Measurements from ENCODE around the gene ZNF57. TPM values are rescaled to one million over a fixed set of nuclear protein-coding genes. Genes with fewer than 3 reads are reported as not detected.

The ZNF57 gene
- total and polyA plus RNA-seq, 2 of the 13 experiments (the other 11 are each of a cell fraction or from before 2014, with no cell fraction given): 6.6 to 17.5 TPM

- Histone ChIP-seq H3K9ac (ENCODE audit: insufficient read depth, low read depth, low read length) (no peak overlapping the region), H3K4me2 (ENCODE audit: low read depth, low read length) (no peak overlapping the region), H3K27ac (ENCODE audit: extremely low read length, insufficient read depth, low read length) (no peak overlapping the region), H3K27me3 (ENCODE audit: control insufficient read depth in 1 of 2, insufficient read depth in 2 of 2, low read length in 2 of 2) (no peaks in the 10 kb centered on the region), H3K9me3 (ENCODE audit: low read length) (no peaks in the 10 kb centered on the region), H3K4me3 (replicated peaks in 1 of 3; ENCODE audit: insufficient read depth in 1 of 3, low read depth in 2 of 3, low read length in 3 of 3) (no peak overlapping the region), H3K36me3 (replicated peaks in 1 of 2; ENCODE audit: control insufficient read depth in 1 of 2, insufficient read depth in 2 of 2, low read length in 2 of 2) (no peaks in the 10 kb centered on the region; a peak in 2 of 5 replicates), H2AFZ (ENCODE audit: low read length) (no peak overlapping the region), H4K20me1 (ENCODE audit: insufficient read depth, low read length) (no peaks in the 10 kb centered on the region), H3K4me1 (ENCODE audit: insufficient read depth, low read length) (peaks cover 14% of the 10 kb centered on the region), H3K79me2 (ENCODE audit: insufficient read depth, low read length) (no peaks in the 10 kb centered on the region)
- intact Hi-C loops (cut with micrococcal nuclease; ENCODE audit: unreplicated experiment) (no loop called here), in situ Hi-C loops (cut with HindIII; ENCODE audit: extremely low pct_ligation_motif_present, low pct_unique_long_range_greater_than_20kb) (loop anchor here (10.0 kb wide), 1 partner anchor 229 kb away; no protein-coding TSS in a partner anchor)
- ChIA-PET CTCF (ENCODE audit: low intra/inter-chr PET ratio, low total read pairs) (no interaction called here), POLR2A (no interaction called here)
- ATAC-seq (peak; percentile 65), FAIRE-seq (no peak), DNase-seq (ENCODE audit: low spot score) (no peak)
- no TSS peak for BruUV-seq (replicated peaks)
- WGBS (ENCODE audit: low lambda C conversion rate): 84% methylated on average over 14 of the region's 14 CpGs
- TF ChIP-seq PPARG (CRISPR knock-in tag; conservative IDR thresholded peaks at IDR 0.05) (no peak), POLR2G (IDR thresholded peaks at IDR 0.05; ENCODE audit: low read depth, low read length) (peak; percentile 28; the same call in 1 of the 2 replicates), RFX1 (IDR thresholded peaks at IDR 0.05) (no peak), ZNF101 (CRISPR knock-in tag; IDR thresholded peaks at IDR 0.05; ENCODE audit: borderline replicate concordance, low read depth) (no peak), CEBPB (IDR thresholded peaks at IDR 0.05; ENCODE audit: borderline replicate concordance, low read depth, low read length) (0 out of 2 replicates have a peak, but pooled peaks have one; percentile 4), NFYB (CRISPR knock-in tag; IDR thresholded peaks at IDR 0.05) (peak; percentile 79), RAD51 (IDR thresholded peaks at IDR 0.05; ENCODE audit: borderline replicate concordance) (no peak), THAP8 (CRISPR knock-in tag; IDR thresholded peaks at IDR 0.05; ENCODE audit: borderline replicate concordance) (no peak), ZNF549 (CRISPR knock-in tag; IDR thresholded peaks at IDR 0.05) (no peak), NFYC (CRISPR knock-in tag; IDR thresholded peaks at IDR 0.05) (peak; percentile 78), EED (CRISPR knock-in tag; IDR thresholded peaks at IDR 0.05) (no peak)
- TF ChIP-seq, protein P1, sequence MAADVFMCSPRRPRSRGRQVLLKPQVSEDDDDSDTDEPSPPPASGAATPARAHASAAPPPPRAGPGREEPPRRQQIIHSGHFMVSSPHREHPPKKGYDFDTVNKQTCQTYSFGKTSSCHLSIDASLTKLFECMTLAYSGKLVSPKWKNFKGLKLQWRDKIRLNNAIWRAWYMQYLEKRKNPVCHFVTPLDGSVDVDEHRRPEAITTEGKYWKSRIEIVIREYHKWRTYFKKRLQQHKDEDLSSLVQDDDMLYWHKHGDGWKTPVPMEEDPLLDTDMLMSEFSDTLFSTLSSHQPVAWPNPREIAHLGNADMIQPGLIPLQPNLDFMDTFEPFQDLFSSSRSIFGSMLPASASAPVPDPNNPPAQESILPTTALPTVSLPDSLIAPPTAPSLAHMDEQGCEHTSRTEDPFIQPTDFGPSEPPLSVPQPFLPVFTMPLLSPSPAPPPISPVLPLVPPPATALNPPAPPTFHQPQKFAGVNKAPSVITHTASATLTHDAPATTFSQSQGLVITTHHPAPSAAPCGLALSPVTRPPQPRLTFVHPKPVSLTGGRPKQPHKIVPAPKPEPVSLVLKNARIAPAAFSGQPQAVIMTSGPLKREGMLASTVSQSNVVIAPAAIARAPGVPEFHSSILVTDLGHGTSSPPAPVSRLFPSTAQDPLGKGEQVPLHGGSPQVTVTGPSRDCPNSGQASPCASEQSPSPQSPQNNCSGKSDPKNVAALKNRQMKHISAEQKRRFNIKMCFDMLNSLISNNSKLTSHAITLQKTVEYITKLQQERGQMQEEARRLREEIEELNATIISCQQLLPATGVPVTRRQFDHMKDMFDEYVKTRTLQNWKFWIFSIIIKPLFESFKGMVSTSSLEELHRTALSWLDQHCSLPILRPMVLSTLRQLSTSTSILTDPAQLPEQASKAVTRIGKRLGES (CRISPR knock-in tag; IDR thresholded peaks at IDR 0.05; ENCODE audit: borderline replicate concordance): no peak
These were observed 16.9 kb upstream of the ZNF57 start for GRCh38 chr19:2883686-2884439.
